HepG2 (cell line): Measurements from ENCODE around the gene TSSK3. TPM values are rescaled to one million over a fixed set of nuclear protein-coding genes. Genes with fewer than 3 reads are reported as not detected.

Experiments used
- ELF4 ChIP-seq: sonication (generic); formaldehyde crosslinking; IDR thresholded peaks from 2 replicates; pipeline ENCODE4 v1.5.0; 2020; ENCODE audit warnings: missing genetic modification reagents, mild to moderate bottlenecking, moderate library complexity, borderline replicate concordance
- MTERF4 ChIP-seq: sonication (generic); formaldehyde crosslinking; IDR thresholded peaks from 2 replicates; pipeline ENCODE4 v1.8.0; 2023; ENCODE audit warnings: mild to moderate bottlenecking, missing genetic modification reagents
- NFYB ChIP-seq: sonication (generic); formaldehyde crosslinking; IDR thresholded peaks from 2 replicates; pipeline ENCODE4 v1.4.0; 2020; ENCODE audit warnings: missing genetic modification reagents
- PAXIP1 ChIP-seq: sonication (generic); formaldehyde crosslinking; conservative IDR thresholded peaks from 2 replicates; pipeline ENCODE4 v1.4.0; 2020; ENCODE audit warnings: mild to moderate bottlenecking, missing genetic modification reagents, moderate library complexity
- SOX5 ChIP-seq: IDR thresholded peaks from 2 replicates; pipeline ENCODE4 v1.6.1; 2016; ENCODE audit warnings: borderline replicate concordance
- TIGD3 ChIP-seq: sonication (generic); formaldehyde crosslinking; IDR thresholded peaks from 2 replicates; pipeline ENCODE4 v1.5.1; 2020; ENCODE audit warnings: mild to moderate bottlenecking, missing genetic modification reagents, borderline replicate concordance
- USF2 ChIP-seq, 2 experiments: sonication (generic) in 1 of 2; formaldehyde crosslinking in 1 of 2; IDR thresholded peaks; 2 replicates each; pipeline versions ENCODE4 v1.5.1 to v1.6.1; 2011 to 2020; ENCODE audit warnings: borderline replicate concordance in 1 of 2, low read depth in 1 of 2, low read length in 1 of 2, mild to moderate bottlenecking in 1 of 2, missing genetic modification reagents in 1 of 2, moderate library complexity in 1 of 2
- ZNF296 ChIP-seq: sonication (generic); formaldehyde crosslinking; conservative IDR thresholded peaks from 2 replicates; pipeline ENCODE4 v1.5.0; 2020; ENCODE audit warnings: mild to moderate bottlenecking, missing genetic modification reagents
- ZNF317 ChIP-seq: sonication (generic); formaldehyde crosslinking; IDR thresholded peaks from 2 replicates; pipeline ENCODE4 v1.5.0; 2020; ENCODE audit warnings: mild to moderate bottlenecking, missing genetic modification reagents
- ZNF652 ChIP-seq: IDR thresholded peaks from 2 replicates; pipeline ENCODE4 v1.6.1; 2016; ENCODE audit warnings: low read depth, borderline replicate concordance
- polyA plus RNA-seq, 8 experiments: library from polyadenylated mRNA; depleted of rRNA in 3 of 8; stranded (reverse) in 7 of 8; unstranded in 1 of 8; fragments of >200 nt; fragmentation: Illumina TruSeq in 4 of 8; extraction: Trizol in 4 of 8; gene quantifications; 2 replicates each; pipeline versions ENCODE4 v1.2.1 to v1.2.3, GENCODE V29; 2011 to 2016; ENCODE audit warnings: low read depth in 4 of 8, missing spikeins in 1 of 8, mixed read lengths in 1 of 8; ENCODE audit not compliant: insufficient read depth in 1 of 8
- total RNA-seq, 5 experiments: library from RNA; depleted of rRNA; stranded (reverse); fragments of >200 nt; fragmentation: Illumina TruSeq; extraction: Trizol; gene quantifications; 2 replicates each; pipeline ENCODE4 v1.2.3, GENCODE V29; 2016; ENCODE audit warnings: low read depth in 1 of 5

Gene TSSK3
- total and polyA plus RNA-seq, 2 of the 13 experiments (the other 11 are each of a cell fraction or from before 2014, with no cell fraction given), result 1.0 to 1.1 TPM

- TF ChIP-seq TIGD3 (no peak), USF2 (IDR thresholded peaks at IDR 0.05; ENCODE audit: low read depth, low read length) (no peak), USF2 (CRISPR knock-in tag; IDR thresholded peaks at IDR 0.05; ENCODE audit: borderline replicate concordance) (no peak), PAXIP1 (CRISPR knock-in tag) (peak; percentile 24; the same call in 1 of the 2 replicates), SOX5 (CRISPR knock-in tag) (peak; percentile 80), MTERF4 (CRISPR knock-in tag) (no peak), ZNF652 (CRISPR knock-in tag) (no peak), NFYB (CRISPR knock-in tag) (no peak), ZNF317 (CRISPR knock-in tag) (no peak), ZNF296 (CRISPR knock-in tag) (no peak), ELF4 (CRISPR knock-in tag) (no peak)
Observed at GRCh38 chr1:32337855-32338636, 24.3 kb upstream of the TSSK3 start (continued).
